22Rv1 (cell line): ENCODE results near the gene COPZ2.
"Not testable (repeated sequence)": the region's sequence is repeated elsewhere in the genome, so short reads cannot be mapped to it uniquely, and the experiment has no call there.

Experiments
- H3K27ac ChIP-seq: fragments of 450-650 bp; 2 replicates; pipeline ENCODE4 v1.5.1; 2017
- ZFX ChIP-seq: fragments of 450-650 bp; IDR thresholded peaks from 2 replicates; pipeline ENCODE4 v1.6.1; 2017; ENCODE audit warnings: antibody characterized with exemption, borderline replicate concordance
- TF ChIP-seq, protein P1 (sequence below): fragments of 450-650 bp; IDR thresholded peaks from 2 replicates; pipeline ENCODE4 v1.5.1; 2017; ENCODE audit warnings: mild to moderate bottlenecking

The COPZ2 gene

DNA sequence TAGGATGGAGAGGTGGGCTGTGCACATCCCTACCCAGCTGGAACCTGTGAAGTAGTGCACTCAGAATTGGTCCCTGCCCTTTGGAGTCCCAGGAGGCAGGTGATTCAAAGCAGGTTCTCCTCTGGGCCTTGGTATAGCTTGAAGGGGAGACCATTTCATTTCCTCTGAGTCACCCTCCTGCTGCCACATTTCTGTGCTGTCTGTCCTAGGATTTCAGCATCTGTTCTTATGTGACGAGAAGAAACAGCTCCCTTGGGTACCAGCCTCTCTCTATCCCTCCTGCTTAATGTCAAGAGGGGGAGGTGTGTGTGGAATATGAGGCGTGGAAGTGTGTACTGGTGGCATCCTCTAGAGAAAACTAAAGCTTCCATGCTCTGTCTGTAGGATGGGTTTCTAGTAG lies 5.6 kb upstream of the COPZ2 start:
- H3K27ac ChIP-seq: no peak overlapping the region
- TF ChIP-seq, protein P1, sequence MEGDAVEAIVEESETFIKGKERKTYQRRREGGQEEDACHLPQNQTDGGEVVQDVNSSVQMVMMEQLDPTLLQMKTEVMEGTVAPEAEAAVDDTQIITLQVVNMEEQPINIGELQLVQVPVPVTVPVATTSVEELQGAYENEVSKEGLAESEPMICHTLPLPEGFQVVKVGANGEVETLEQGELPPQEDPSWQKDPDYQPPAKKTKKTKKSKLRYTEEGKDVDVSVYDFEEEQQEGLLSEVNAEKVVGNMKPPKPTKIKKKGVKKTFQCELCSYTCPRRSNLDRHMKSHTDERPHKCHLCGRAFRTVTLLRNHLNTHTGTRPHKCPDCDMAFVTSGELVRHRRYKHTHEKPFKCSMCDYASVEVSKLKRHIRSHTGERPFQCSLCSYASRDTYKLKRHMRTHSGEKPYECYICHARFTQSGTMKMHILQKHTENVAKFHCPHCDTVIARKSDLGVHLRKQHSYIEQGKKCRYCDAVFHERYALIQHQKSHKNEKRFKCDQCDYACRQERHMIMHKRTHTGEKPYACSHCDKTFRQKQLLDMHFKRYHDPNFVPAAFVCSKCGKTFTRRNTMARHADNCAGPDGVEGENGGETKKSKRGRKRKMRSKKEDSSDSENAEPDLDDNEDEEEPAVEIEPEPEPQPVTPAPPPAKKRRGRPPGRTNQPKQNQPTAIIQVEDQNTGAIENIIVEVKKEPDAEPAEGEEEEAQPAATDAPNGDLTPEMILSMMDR: no peak
- no peak for TF ChIP-seq ZFX

DNA sequence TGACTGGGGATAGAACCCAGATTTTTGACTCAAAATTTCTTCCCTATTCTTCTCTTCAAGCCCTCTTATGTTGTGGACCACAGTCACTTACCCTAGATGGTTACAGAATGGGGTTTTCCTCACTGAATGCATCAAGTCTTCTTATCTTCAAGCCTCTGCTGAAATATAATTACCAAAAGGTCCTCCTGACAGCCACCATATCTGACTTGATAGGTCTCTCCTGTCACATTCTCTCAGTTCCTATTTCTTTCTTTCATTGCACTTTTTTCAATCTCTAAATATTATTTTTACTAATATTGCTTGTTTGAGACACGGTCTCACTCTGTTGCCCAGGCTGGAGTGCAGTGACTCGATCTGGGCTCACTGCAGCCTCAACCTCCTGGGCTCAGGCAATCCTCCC lies 1.1 kb upstream of the COPZ2 start:
- TF ChIP-seq, protein P1: no peak
- TF ChIP-seq ZFX: no peak

DNA sequence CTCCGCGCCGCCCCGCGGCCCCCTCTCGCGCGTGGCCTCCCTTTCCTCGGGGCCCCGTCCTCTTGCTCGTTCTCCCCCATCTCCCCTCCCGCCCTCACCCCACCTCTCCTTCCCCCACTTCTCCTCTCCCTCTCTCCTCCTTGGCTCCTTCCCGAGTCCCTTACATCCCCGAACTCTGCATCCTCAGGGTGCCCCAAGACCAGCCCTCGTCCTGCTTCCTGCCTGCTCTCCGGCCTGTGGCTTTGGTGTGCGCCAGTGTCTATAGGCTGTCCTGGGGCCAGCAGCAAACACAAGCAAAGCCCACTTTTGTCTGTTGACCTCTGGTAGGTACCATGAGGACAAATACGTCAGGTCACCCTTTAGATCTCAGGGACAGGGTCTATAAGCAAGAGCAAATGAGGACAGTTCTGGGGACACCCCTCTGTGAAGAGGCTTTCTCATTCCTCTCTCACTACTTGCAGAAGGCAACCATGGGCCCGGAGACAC lies 284 bp upstream of the COPZ2 start:
- no peak overlapping the region for H3K27ac ChIP-seq

More for the DNA sequence above, 1.1 kb upstream of the COPZ2 start:
- no peak overlapping the region for H3K27ac ChIP-seq

DNA sequence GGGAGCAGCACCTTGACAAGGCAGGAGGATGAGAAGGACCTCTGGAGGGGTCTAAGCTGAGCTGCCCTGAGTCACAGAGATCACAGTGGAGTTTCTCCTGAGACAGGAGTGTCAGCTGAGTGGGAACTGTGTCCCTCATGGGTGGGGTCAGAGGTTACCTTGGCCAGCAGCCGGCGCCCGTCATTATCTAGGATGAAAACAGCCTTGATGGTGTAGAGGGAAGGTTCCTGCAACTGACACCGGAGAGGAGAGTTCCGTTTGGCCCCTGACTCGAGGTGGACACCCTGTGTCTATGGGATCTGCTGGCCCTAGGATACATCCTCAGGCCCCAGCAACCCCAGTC lies 933 bp downstream of the COPZ2 start:
- no peak for TF ChIP-seq ZFX
- TF ChIP-seq, protein P1: no peak
- H3K27ac ChIP-seq: no peak overlapping the region

More for the DNA sequence above, 284 bp upstream of the COPZ2 start:
- no peak for TF ChIP-seq ZFX
- TF ChIP-seq, protein P1: no peak

DNA sequence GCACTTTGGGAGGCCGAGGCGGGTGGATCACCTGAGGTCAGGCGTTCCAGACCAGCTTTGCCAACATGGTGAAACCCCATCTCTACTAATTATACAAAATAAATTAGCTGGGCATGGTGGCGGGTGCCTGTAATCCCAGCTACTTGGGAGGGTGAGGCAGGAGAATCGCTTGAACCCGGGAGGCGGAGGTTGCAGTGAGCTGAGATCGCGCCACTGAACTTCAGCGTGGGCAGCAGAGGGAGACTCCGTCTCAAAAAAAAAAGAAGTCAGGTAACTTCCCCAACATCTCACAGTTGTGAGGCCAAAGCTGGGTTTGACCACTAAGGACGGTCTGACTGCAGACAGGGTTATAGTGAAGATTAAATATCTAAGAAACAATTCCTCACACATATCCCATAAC lies 2.9 kb downstream of the COPZ2 start:
- not testable (repeated sequence) for H3K27ac ChIP-seq

DNA sequence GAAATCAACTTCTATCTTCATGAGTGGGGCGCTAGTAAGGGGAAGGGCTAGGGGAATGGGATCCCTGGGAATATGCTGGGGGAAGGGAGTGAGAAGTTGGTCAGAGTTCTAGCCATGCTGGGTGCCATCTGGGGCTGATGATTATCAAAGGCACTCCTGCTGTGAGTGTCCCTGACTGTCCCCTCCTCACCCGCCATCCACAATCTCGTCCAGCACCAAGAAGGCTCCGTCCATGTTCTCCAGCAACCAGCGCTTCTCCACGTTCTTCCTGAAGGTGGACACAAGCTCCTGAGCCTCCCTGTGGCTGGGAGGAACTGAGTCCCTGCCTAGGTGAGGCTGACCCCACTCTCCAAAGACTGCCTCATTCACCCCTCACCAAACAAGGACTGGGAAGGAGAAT lies 5.6 kb downstream of the COPZ2 start:
- TF ChIP-seq ZFX: no peak
- TF ChIP-seq, protein P1: no peak

DNA sequence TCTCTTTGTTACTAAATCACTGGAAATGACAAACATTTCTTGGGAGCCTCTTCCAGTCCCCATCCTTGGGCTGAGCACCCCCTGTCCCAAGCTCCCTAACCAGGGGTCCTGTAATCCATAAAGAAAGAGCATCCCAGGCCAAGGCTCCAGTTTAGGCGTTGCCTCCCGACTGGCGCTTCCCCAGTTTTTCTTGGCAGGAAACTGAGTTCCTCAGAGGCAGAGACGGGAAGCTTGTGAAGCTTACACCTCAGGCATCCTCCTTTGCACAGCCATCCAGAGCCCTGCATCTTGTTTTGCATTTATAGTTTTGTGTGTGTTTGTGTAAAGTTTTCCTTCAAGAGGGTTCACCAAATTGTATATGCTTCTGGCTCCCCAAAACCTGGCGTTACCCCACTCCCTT lies 7.1 kb downstream of the COPZ2 start:
- H3K27ac ChIP-seq: no peak overlapping the region
- no peak for TF ChIP-seq ZFX
- TF ChIP-seq, protein P1: no peak

More for the DNA sequence above, 5.6 kb downstream of the COPZ2 start:
- no peak overlapping the region for H3K27ac ChIP-seq

DNA sequence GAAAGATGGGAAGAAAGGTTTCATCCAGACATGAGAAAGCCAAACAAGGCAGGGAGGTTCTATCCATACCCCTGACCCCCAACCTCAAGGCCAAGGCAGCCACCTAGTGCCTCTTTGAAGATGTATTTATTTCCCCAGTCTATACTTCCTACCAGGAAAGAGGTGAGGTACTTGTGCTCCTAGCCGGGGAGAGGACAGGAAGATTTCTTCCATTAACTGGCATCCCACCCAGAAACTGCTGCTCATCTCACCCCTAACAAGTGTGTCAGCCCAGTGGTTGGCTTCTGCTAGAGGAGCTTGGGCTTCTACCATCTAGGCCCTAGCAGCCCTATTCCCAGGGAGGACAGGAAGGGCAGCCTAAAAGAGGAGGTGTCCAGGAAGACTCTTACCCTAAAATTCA lies 8.9 kb downstream of the COPZ2 start:
- no peak overlapping the region for H3K27ac ChIP-seq
- TF ChIP-seq ZFX: no peak
- TF ChIP-seq, protein P1: no peak
